A549 (cell line): ENCODE results near the gene RGS17.

Source experiments
- CTCF ChIP-seq: fragments of >200 bp; sonication (Bioruptor Twin); formaldehyde crosslinking; IDR thresholded peaks from 3 replicates; pipeline ENCODE4 v1.5.1; 2016
- REST ChIP-seq: fragments of 200-600 bp; sonication (generic); IDR thresholded peaks from 2 replicates; pipeline ENCODE4 v1.6.1; 2016; ENCODE audit warnings: antibody characterized with exemption, mild to moderate bottlenecking, moderate library complexity

GRCh38 chr6:153167061-153167891, 36.2 kb upstream of the RGS17 start:
- TF ChIP-seq REST (no peak), CTCF (no peak)
